Hepatocyte (in vitro differentiated cells): ENCODE data around the gene SH3PXD2A.

Experiments
- EZH2 ChIP-seq: fragments of 200-600 bp; sonication (generic); IDR thresholded peaks from 2 replicates; pipeline ENCODE4 v1.6.1; 2016; ENCODE audit warnings: antibody characterized with exemption, mild to moderate bottlenecking, borderline replicate concordance
- TF ChIP-seq, protein P1 (sequence below): fragments of 200-600 bp; sonication (generic); IDR thresholded peaks from 2 replicates; pipeline ENCODE4 v1.5.1; 2016; ENCODE audit warnings: antibody characterized with exemption, mild to moderate bottlenecking; ENCODE audit not compliant: poor library complexity

DNA sequence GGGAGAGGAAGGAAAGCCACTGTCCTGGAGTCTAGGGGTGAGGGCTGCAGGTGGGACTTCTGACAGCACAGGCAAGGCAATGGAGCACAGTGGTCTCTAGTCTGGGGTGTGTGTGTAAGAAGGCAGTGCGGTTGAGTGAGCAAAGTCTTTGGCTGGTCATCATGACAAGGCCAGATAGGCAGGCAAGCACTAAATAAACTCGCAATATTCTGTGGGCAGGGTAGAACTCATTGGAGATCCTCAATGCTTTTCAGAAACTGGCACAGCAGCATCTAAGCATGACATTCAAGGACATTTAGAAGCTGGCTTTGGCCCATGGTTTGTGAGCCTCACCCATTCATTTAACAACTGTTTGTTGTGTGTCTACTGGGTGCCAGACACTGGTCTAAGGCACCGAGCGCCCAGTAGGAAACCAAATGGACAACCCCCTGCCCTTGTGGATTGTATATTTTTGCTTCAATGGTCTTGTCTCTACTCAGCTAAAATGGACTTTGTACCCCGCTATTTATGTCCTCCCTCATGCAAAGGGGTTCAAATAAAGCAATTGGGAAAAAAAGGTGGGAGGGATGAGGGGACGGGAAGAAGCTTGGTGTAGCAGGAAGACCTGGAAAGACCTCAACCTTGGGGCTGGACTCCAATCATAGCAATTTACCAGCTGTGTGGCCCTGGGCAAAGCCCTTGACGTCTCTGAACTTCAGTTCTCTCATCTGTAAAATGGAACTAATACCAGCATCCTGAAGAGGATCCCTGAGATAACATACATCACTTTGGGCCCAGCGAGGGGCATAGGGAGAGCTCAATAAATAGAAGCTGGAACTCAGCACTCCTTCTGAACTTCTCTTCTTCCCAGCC lies 245.9 kb downstream of the SH3PXD2A start:
- no peak for TF ChIP-seq EZH2
- TF ChIP-seq, protein P1, sequence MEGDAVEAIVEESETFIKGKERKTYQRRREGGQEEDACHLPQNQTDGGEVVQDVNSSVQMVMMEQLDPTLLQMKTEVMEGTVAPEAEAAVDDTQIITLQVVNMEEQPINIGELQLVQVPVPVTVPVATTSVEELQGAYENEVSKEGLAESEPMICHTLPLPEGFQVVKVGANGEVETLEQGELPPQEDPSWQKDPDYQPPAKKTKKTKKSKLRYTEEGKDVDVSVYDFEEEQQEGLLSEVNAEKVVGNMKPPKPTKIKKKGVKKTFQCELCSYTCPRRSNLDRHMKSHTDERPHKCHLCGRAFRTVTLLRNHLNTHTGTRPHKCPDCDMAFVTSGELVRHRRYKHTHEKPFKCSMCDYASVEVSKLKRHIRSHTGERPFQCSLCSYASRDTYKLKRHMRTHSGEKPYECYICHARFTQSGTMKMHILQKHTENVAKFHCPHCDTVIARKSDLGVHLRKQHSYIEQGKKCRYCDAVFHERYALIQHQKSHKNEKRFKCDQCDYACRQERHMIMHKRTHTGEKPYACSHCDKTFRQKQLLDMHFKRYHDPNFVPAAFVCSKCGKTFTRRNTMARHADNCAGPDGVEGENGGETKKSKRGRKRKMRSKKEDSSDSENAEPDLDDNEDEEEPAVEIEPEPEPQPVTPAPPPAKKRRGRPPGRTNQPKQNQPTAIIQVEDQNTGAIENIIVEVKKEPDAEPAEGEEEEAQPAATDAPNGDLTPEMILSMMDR = no peak
